GM18909 (cell line): Measurements from ENCODE around the gene ANO4.

Experiments
- ATAC-seq: cut with Tn5 transposase; IDR thresholded peaks from one replicate; pipeline ENCODE4 v1.9.1; 2021; ENCODE audit warnings: mild to moderate bottlenecking; ENCODE audit not compliant: unreplicated experiment, poor library complexity

ANO4 gene

DNA sequence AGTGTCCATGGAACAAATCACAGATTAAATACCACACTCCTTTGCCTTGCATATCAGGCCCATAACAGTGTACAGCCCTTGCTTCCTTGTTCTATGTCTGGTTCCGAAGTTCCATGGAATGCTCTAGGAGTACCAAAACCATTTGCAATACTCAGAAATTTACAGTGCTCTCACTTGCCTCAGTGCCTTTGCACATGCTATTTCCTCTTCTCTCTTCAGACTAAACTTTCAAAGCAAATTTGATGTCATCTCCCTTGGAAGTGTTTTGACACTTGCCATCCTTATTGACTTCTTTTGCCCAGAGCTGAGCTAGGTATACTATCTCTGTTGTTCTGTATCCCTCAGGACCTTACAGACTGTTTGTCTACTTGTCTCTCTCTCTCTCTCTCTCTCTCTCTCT is 6.1 kb downstream of the ANO4 start:
- ATAC-seq: no peak

GRCh38 chr12:100801320-100801719 is 6.7 kb downstream of the ANO4 start:
- no peak for ATAC-seq

DNA sequence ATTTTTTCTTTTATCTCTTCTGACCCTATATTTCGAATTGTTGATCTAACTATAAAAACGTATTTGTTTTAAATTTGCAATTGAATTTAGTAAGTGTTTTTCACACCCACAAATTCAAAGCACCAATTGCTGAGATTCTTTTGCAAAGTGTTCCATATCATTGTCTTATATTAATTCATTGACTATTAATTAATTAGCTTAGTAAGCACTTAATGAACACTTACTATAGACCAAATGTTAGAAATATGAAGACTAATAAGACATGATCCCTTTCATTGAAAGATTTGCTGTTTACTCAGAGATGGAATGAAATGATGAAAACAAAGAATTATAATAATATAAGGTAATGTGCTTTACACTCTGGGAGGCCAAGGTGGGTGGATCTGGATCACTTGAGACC is 14.2 kb downstream of the ANO4 start:
- no peak for ATAC-seq

DNA sequence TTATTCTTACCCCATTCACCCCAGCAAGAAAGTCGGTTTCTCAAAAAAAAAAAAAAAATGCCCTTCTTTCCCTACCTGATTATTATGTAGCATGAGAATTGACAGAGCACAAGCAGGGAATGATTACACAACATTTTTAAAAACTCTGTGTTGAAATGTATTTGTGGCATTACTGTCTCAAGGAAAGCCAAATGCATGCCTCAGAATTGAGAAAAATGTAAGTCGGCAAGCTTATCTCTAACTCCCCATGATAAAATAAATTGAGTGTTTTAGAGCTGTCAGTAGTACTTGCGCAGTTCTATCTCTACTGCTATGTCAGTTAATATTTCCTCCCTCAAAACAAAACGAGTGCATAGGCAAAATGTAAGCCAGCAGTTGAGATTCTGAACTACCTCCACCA is 25.7 kb downstream of the ANO4 start:
- no peak for ATAC-seq

- no peak for ATAC-seq
These were observed 29.4 kb downstream of the ANO4 start for GRCh38 chr12:100823963-100824362.

- no peak for ATAC-seq
These were observed 29.9 kb downstream of the ANO4 start for GRCh38 chr12:100824476-100824875.

- ATAC-seq: no peak
These were observed 31.7 kb downstream of the ANO4 start for GRCh38 chr12:100826323-100826722.

DNA sequence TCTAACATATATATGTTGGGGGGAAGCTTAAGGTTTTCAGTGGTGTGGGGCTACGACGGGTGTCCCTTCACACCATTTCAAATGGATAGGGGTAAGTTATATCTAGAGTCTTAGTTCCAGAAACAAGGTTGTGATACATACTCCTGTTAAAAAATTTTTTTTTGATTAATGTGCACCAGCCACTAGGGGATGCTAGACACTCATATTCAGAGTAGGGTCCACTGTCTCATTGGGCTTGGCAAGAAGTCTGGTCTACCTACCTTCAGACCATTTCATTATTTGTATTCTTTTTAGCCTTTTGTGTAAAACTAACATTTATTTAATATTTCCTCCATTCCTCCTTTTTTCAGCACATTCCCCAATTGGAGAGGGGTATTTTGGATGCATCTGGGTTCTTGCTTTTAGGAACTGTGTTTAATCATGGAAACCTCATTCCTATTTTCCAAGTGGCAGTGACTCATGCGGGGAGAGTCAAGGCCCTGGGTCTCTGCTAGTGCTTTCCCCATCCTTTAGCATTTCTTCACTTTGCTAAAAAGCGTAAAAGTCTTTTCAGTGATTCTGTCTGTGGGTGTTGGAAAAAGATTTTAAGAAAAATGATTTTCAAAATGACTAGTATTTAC is 33.4 kb downstream of the ANO4 start:
- no peak for ATAC-seq

DNA sequence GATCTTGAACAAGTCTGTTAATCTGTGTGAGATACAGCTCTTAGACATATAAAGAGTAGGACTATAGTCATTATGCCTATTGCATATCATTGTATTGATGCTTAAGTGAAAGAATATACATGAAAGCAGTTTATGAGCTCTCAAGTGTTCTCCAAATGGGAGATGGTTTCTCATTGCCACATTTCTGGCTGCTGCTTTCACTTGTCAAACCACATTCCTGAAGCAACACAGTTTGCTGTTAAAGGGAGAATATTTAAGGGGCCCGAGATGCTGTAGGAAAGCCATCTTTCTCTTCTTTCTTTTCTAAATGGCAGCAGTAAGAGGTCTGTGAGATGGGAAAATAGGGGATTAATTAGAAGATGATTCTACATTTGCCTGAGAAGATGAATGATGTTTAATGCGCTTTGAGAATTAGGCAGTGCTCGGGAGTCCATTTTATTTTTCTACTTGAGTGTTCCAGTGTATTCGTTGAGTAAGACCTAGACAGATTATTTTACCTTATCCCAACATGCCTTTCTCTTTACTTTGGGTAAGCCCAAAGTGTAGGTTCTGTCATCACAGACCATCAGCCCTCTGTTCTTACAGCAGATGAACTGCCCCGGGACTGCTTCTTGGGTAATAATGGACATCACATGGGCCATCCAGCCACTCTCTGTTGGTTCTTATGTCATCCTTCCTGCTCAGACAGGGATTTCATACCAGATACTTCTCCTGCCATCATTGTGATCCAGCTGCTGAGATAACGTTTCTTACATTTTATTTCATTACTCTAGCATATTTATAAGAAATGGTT is 35.6 kb downstream of the ANO4 start:
- no peak for ATAC-seq

- ATAC-seq: no peak
These were observed 38.7 kb downstream of the ANO4 start for GRCh38 chr12:100833282-100833681.

DNA sequence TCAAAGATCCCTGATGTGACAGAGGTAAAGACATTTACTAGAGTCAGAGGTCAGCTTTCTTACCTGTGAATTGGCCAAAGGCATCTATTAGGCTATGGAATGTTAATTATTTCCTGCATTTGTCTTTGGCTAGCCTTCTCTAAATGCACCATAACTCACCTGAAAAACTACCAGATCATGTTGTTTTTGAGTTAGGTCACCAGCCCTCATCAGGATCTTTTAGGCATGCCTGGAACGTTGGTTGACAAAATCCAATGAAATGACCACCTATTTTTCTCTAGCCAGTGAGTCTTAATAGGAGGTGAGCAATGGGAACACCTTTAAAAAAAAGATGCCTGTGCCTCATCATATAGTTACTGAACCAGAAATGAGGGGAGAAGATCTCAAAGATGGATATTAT is 46.2 kb downstream of the ANO4 start:
- ATAC-seq: no peak

DNA sequence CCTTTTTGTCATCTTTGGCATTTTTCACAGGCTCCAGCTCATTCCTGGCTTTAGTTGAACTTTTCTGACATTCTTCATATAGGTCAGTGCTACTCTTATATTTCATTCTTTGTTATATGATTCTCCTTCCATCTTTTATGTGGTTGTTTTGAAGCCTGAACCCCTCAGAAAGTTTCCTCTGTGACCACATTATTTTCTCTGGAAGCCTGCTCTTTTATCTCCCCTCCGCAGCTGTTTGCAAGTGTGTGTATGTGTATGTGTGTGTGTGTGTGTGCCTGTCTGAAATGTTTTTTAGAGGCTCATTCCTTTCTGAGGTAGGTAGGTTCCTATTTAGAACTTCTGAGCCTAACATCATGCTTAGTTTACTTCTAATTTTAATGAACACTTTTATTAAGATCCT is 47.6 kb downstream of the ANO4 start:
- ATAC-seq: no peak

DNA sequence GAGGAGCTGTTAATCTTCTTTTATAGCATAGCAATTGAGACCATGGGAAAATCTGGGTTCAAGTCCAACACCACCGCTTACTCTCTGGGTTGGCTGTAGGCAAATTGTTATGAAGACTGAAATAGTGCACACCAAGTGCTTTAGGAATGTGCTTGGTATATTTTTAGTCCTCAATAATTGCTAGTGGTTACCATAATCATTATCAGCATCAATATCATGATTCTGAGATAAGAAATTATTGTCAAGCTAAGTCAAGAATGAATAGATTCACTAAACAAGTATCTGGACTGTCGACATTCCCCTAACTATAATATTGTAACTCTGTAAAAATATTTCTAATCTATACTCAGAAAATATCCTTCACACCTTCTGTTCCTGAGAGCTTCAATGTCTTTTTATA is 48.5 kb downstream of the ANO4 start:
- ATAC-seq: no peak

DNA sequence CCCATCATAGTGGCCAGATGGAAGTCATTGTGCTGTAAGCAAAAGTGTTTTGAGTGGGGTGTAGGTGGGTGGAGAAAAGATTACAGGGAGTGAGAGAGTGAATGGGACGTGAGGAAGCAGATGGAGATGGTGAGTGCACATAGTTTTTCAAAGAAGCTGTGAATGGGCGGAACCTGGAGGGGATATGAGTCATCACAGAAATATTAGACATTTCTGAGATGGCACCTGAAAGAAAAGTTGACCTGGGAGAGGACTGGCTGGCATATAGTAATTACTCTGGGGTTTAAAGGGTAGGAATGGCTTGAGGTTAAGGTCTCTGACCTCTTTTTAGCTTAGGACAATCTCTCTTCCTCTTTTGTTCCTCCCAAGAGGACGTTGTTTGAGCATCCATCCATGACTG is 50.5 kb downstream of the ANO4 start:
- no peak for ATAC-seq

DNA sequence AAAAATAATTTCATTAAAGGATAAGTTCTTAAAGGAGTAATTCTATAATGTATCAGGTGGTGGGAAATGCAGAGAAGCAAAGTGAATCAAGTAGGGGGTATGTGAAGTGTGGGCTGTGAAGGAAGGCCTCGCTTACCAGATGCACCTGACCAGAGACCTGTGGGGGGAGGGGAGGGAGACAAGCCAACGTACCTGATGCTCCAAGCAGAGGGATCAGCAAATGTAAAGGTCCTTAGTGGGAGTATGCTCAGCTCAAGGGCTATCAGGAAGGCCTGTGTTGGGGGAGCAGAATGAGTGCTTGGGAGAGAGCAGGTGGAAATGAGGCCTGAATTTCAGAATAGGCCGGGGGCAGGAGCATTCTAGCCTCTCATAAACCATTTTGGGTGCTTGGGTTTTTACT is 57.1 kb downstream of the ANO4 start:
- ATAC-seq: no peak

GRCh38 chr12:100857418-100857817 is 62.8 kb downstream of the ANO4 start:
- no peak for ATAC-seq

DNA sequence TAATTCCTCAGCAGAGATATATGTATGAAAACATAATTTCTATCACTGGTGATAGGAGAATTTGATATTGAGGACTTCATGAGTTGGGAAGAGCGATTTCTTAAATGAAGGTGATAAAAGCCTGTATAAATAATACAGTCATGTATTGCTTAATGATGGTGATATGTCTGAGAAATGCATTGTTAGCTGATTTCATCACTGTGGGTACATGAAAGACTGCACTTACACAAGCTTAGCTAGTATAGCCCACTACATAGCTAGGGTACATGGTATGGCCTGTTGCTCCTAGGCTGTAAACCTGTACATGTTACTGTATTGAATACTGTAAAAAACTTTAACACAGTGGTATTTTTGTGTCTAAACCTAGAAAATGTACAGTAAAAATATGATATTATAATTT is 63.4 kb downstream of the ANO4 start:
- no peak for ATAC-seq

DNA sequence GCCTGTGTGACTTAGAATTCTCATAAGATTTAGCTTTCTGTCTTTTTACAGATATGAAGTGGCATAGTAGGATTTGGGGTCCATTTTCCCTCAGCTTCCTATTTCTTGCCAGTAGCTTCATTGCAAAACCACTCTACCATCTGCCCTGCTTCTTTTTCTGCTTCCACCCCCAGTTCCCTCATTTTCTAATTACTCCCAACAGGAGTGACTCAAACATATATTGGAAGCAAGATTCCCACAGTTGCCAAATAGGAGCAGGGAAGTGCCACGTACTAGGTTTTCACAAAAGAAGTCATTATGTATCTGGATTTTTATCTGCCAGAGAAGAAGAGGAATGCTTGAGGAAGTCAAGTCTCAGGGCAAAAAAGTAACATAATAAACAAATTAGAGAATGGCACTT is 64.1 kb downstream of the ANO4 start:
- ATAC-seq: no peak

GRCh38 chr12:100859063-100859627 is 64.6 kb downstream of the ANO4 start:
- ATAC-seq: no peak

GRCh38 chr12:100860611-100861010 is 66.0 kb downstream of the ANO4 start:
- no peak for ATAC-seq

GRCh38 chr12:100862676-100863075 is 68.1 kb downstream of the ANO4 start:
- no peak for ATAC-seq

DNA sequence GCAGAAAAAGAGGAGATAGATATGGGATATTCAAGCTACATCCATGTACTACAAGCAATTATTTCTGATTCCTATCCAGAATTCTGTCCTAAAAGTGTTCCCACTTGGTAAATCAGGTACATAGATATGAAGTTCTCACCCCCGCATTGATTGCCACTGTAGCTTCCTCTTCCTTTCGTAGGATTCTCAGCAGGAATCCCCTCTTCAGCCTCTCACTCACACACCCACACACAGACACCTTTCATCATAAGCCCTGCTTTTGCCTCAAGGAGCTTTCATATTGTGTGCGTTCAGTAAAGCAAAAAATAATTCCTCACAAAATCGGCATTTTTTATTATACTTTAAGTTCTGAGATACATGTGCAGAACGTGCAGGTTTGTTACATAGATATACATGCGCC is 69.8 kb downstream of the ANO4 start:
- no peak for ATAC-seq
